Neuronal stem cell (in vitro differentiated cells): ENCODE results near the gene VDAC1.

Experiments
- DNase-seq: peaks from one replicate; pipeline ENCODE4 v3.0.0-alpha.2; 2013; ENCODE audit warnings: low spot score
- H2AFZ ChIP-seq: one replicate; pipeline ENCODE4 v1.6.1; 2013; ENCODE audit warnings: mild to moderate bottlenecking, low read length, inconsistent platforms
- H2AK5ac ChIP-seq: 2 replicates; pipeline ENCODE4 v1.6.1; 2013; ENCODE audit warnings: low read depth, mild to moderate bottlenecking, inconsistent platforms, low read length, moderate library complexity, mixed read lengths
- H2BK120ac ChIP-seq: 2 replicates; pipeline ENCODE4 v1.6.1; 2013; ENCODE audit warnings: low read depth, mild to moderate bottlenecking, inconsistent platforms, low read length, moderate library complexity, mixed read lengths
- H2BK12ac ChIP-seq: one replicate; pipeline ENCODE4 v1.6.1; 2013; ENCODE audit warnings: low read length, inconsistent platforms
- H2BK15ac ChIP-seq: 2 replicates; pipeline ENCODE4 v1.6.1; 2013; ENCODE audit warnings: mild to moderate bottlenecking, low read length, inconsistent platforms, mixed read lengths
- H2BK5ac ChIP-seq: one replicate; pipeline ENCODE4 v1.6.1; 2013; ENCODE audit warnings: inconsistent platforms, mild to moderate bottlenecking, low read length, moderate library complexity
- H3K14ac ChIP-seq: one replicate; pipeline ENCODE4 v1.6.1; 2013; ENCODE audit warnings: low read length, inconsistent platforms
- H3K18ac ChIP-seq: 2 replicates; pipeline ENCODE4 v1.6.1; 2013; ENCODE audit warnings: low read length, inconsistent platforms
- H3K23ac ChIP-seq: 2 replicates; pipeline ENCODE4 v1.6.1; 2013; ENCODE audit warnings: low read depth, mild to moderate bottlenecking, mixed read lengths, low read length, inconsistent platforms; ENCODE audit not compliant: poor library complexity
- H3K27ac ChIP-seq: replicated peaks from 3 replicates; pipeline ENCODE4 v1.5.1; 2013; ENCODE audit warnings: low read length, inconsistent platforms
- H3K27me3 ChIP-seq, 3 experiments: 2 replicates each; pipeline ENCODE4 v1.6.1; 2013; ENCODE audit warnings: low read length in 3 of 3, mild to moderate bottlenecking in 2 of 3, inconsistent platforms in 1 of 3, low read depth in 1 of 3, mixed read lengths in 1 of 3, moderate library complexity in 1 of 3; ENCODE audit not compliant: control insufficient read depth in 3 of 3, insufficient read depth in 3 of 3
- H3K36me3 ChIP-seq, 2 donors: replicated peaks in 1 of 2; 2 replicates each; pipeline ENCODE4 v1.6.1; 2013; ENCODE audit warnings: low read length in 2 of 2; ENCODE audit not compliant: control insufficient read depth in 2 of 2, insufficient read depth in 2 of 2
- H3K4ac ChIP-seq: 2 replicates; pipeline ENCODE4 v1.6.1; 2013; ENCODE audit warnings: inconsistent platforms, mild to moderate bottlenecking, low read length, moderate library complexity
- H3K4me1 ChIP-seq, 2 donors: 1 replicate in 1 of 2; 2 replicates in 1 of 2; pipeline ENCODE4 v1.6.1; 2013; ENCODE audit warnings: low read length in 2 of 2, low read depth in 1 of 2; ENCODE audit not compliant: control insufficient read depth in 2 of 2, insufficient read depth in 1 of 2
- H3K4me2 ChIP-seq: one replicate; pipeline ENCODE4 v1.6.1; 2013; ENCODE audit warnings: mild to moderate bottlenecking, low read length, inconsistent platforms; ENCODE audit not compliant: insufficient read depth, poor library complexity, severe bottlenecking
- H3K4me3 ChIP-seq, 2 donors: 2 replicates each; pipeline ENCODE4 v1.5.1; 2013; ENCODE audit warnings: low read length in 2 of 2, mild to moderate bottlenecking in 2 of 2, inconsistent platforms in 1 of 2, moderate library complexity in 1 of 2
- H3K79me1 ChIP-seq: one replicate; pipeline ENCODE4 v1.6.1; 2013; ENCODE audit warnings: low read depth, mild to moderate bottlenecking, inconsistent platforms, low read length, moderate library complexity
- H3K9ac ChIP-seq: one replicate; pipeline ENCODE4 v1.6.1; 2013; ENCODE audit warnings: mild to moderate bottlenecking, low read depth, low read length, inconsistent platforms; ENCODE audit not compliant: poor library complexity
- H3K9me3 ChIP-seq, 2 donors: replicated peaks in 1 of 2; 2 replicates each; pipeline versions ENCODE3 to v1.6.1; 2013; ENCODE audit warnings: low read length in 2 of 2, mild to moderate bottlenecking in 2 of 2, inconsistent platforms in 1 of 2, low read depth in 1 of 2, mixed read lengths in 1 of 2, moderate library complexity in 1 of 2; ENCODE audit not compliant: control insufficient read depth in 2 of 2, insufficient read depth in 1 of 2
- H4K8ac ChIP-seq: one replicate; pipeline ENCODE4 v1.6.1; 2013; ENCODE audit warnings: low read depth, mild to moderate bottlenecking, inconsistent platforms, low read length, moderate library complexity
- H4K91ac ChIP-seq: one replicate; pipeline ENCODE4 v1.6.1; 2013; ENCODE audit warnings: low read length, low read depth, mild to moderate bottlenecking, inconsistent platforms; ENCODE audit not compliant: poor library complexity
- WGBS, 2 donors: extraction: QIAGEN DNeasy Blood & Tissue Kit; methylation state at CpG; one replicate each; pipeline ENCODE4 v1.1.7; 2013; ENCODE audit warnings: missing lambda C conversion rate in 2 of 2, mixed read lengths in 1 of 2; ENCODE audit not compliant: insufficient read length in 2 of 2, insufficient replicate concordance in 1 of 2; ENCODE audit errors: extremely low coverage in 2 of 2; 5-methylcytosine and 5-hydroxymethylcytosine counted together

The VDAC1 gene

DNA sequence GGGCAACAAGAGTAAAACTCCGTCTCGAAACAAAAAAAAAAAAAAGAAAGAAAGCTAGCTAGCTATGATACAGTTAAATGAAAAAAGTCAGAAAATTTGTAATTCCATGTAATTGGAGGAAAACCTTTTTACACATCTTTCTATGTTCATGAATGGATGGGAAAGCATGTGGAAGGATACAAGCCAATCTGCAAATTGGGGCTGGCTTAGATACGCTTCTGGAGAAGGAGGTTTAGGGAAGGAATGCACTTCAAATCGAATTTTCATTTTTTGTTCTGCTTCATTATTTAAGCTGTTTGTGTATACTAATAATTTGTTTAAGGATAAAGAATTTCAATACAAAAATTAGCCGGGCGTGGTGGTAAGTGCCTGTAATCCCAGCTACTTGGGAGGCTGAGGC lies 6.7 kb downstream of the VDAC1 start:
- Histone ChIP-seq H3K4ac (no peak overlapping the region), H2AK5ac (no peak overlapping the region), H2BK120ac (no peak overlapping the region), H3K14ac (no peak overlapping the region), H3K9ac (no peak overlapping the region), H3K36me3 (peaks cover 6 to 39% of the 10 kb centered on the region in 2 donors), H2AFZ (no peak overlapping the region), H3K23ac (no peak overlapping the region), H3K79me1 (peaks cover 16% of the 10 kb centered on the region), H3K4me2 (no peak overlapping the region), H2BK12ac (no peak overlapping the region), H3K27ac (no peak overlapping the region), H2BK15ac (no peak overlapping the region), H4K91ac (no peak overlapping the region), H3K4me3 (no peak overlapping the region), H3K27me3 (no peaks in the 10 kb centered on the region), H4K8ac (no peak overlapping the region), H3K4me1 (peaks cover 13 to 18% of the 10 kb centered on the region in 2 donors), H3K18ac (no peak overlapping the region), H2BK5ac (no peak overlapping the region), H3K9me3 (no peaks in the 10 kb centered on the region)
- no peak for DNase-seq
- WGBS, 2 donors, result no CpG with 5 or more reads among the region's 6 CpGs

DNA sequence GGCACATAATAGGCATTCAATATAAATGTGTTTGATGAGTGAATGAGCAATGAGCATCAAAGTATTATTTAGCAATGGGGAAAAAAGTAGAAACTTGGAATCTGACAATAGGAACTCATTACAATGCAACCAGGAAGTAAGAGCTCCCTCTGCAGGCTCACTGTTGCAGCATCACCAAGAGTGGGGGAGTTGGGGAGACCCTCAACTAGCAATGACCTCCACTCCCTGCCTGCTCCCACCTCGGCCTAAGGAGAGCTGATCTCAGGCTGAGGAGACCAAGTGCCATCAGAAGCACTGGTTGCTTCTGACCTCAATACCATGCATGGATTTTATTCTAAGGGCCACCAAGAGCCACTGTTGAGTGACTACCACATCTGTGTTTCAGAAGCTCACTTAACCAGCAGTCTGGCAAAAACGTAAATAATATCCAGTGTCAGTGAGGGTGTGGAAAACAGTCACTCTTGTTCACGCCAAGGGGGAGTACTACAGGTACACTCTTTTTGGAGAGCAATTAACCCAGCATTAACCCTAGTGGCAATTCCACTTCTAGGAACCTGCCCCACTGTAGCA lies 8.0 kb downstream of the VDAC1 start:
- Histone ChIP-seq H3K4me3 (no peak overlapping the region), H2BK12ac (no peak overlapping the region), H3K18ac (no peak overlapping the region), H2BK15ac (no peak overlapping the region), H3K36me3 (peaks cover 5 to 36% of the 10 kb centered on the region in 2 donors), H3K4me1 (peaks cover 11 to 17% of the 10 kb centered on the region in 2 donors), H3K27me3 (no peaks in the 10 kb centered on the region), H2BK5ac (no peak overlapping the region), H3K4me2 (no peak overlapping the region), H3K23ac (no peak overlapping the region), H4K91ac (no peak overlapping the region), H3K27ac (no peak overlapping the region), H4K8ac (no peak overlapping the region), H3K79me1 (peaks cover 16% of the 10 kb centered on the region), H3K9me3 (no peaks in the 10 kb centered on the region), H2BK120ac (no peak overlapping the region), H3K14ac (no peak overlapping the region), H3K9ac (no peak overlapping the region), H2AFZ (no peak overlapping the region), H2AK5ac (no peak overlapping the region), H3K4ac (no peak overlapping the region)
- DNase-seq, result no peak
- WGBS, 2 donors, result no CpG with 5 or more reads among the region's 3 CpGs

DNA sequence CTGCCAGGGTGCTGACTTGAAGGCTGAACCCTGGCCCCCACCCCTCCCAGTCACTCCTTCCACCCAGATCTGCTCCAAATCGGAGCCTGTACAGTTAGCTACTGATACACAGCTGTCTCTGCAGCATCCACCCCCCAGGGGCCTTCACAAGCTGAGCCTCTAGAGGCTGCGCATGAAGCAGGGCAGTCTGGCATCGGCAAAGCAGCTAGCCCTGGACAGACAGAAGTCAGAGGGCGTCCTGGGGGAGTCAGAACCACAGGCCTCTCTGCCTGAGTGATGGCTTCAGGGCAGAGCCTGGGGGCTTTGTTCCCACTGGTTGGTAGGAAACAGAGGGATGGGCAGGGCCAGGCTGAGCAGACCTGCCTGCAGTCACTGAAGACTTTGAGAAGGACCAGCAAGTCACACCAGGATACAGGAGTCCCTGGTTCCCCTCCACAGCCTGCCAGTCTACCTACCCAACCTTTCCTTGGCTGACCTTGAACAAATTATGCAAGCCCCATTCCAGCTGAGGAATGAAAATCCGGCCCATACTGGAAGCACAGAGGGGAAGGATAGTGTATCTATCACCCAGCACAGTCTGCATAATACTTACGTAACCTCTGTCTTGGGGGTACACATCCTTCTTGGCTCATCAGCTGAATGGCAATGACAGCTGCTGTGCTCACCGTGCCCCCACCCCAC lies 8.8 kb downstream of the VDAC1 start:
- peaks cover 11 to 16% of the 10 kb centered on the region in 2 donors for H3K4me1 ChIP-seq
- H3K79me1 ChIP-seq, result peaks cover 16% of the 10 kb centered on the region
- H3K4me3 ChIP-seq, result no peak overlapping the region
- no CpG with 5 or more reads among the region's 7 CpGs for WGBS, 2 donors
- H2BK15ac ChIP-seq, result no peak overlapping the region
- H3K18ac ChIP-seq, result no peak overlapping the region
- no peak overlapping the region for H2BK120ac ChIP-seq
- no peak overlapping the region for H3K23ac ChIP-seq
- no peak overlapping the region for H3K9ac ChIP-seq
- no peak overlapping the region for H2BK12ac ChIP-seq
- H3K27ac ChIP-seq, result no peak overlapping the region
- no peak overlapping the region for H4K91ac ChIP-seq
- no peak for DNase-seq
- H3K4me2 ChIP-seq, result no peak overlapping the region
- H2AK5ac ChIP-seq, result peak overlapping the region; percentile 1
- peak overlapping the region; percentile 21 for H2BK5ac ChIP-seq
- H4K8ac ChIP-seq, result no peak overlapping the region
- no peaks in the 10 kb centered on the region for H3K27me3 ChIP-seq
- no peak overlapping the region for H2AFZ ChIP-seq
- no peak overlapping the region for H3K4ac ChIP-seq
- no peaks in the 10 kb centered on the region for H3K9me3 ChIP-seq
- no peak overlapping the region for H3K14ac ChIP-seq
- H3K36me3 ChIP-seq, result peaks cover 1 to 36% of the 10 kb centered on the region in 2 donors

DNA sequence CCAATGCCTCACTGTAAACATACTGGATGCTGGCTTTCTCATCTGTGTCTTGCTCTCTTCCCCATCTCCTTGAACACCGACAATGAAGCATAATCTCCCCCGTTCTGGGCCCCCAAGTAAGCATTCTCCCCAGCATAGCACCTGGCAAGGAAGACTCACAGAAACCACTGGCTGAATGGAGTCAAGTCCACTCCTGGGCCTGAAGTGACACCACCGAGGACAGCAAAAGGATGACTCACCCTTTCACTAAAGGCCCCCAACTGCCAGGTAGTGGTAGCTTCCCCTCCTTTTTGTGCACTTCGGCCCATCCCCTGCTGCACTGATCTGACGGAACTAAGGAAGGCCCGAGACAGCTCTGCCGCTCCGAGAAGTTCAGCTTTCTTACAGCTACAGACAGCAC lies 9.4 kb downstream of the VDAC1 start:
- Histone ChIP-seq H2BK5ac (no peak overlapping the region), H3K4me2 (no peak overlapping the region), H4K8ac (no peak overlapping the region), H2BK15ac (no peak overlapping the region), H2AK5ac (no peak overlapping the region), H3K9ac (no peak overlapping the region), H4K91ac (no peak overlapping the region), H2BK120ac (no peak overlapping the region), H3K27ac (no peak overlapping the region), H3K4ac (no peak overlapping the region), H3K23ac (no peak overlapping the region), H3K27me3 (no peaks in the 10 kb centered on the region), H3K4me3 (no peak overlapping the region), H3K9me3 (no peaks in the 10 kb centered on the region), H3K4me1 (peaks cover 11 to 13% of the 10 kb centered on the region in 2 donors), H3K79me1 (peaks cover 16% of the 10 kb centered on the region), H3K36me3 (peaks cover 6 to 36% of the 10 kb centered on the region in 2 donors), H2BK12ac (no peak overlapping the region), H3K18ac (no peak overlapping the region), H3K14ac (no peak overlapping the region), H2AFZ (no peak overlapping the region)
- no peak for DNase-seq
- no CpG with 5 or more reads among the region's 8 CpGs for WGBS, 2 donors
